H1 (cell line): ENCODE data around the gene MROH7. TPM values are rescaled to one million over a fixed set of nuclear protein-coding genes. Genes with fewer than 3 reads are reported as not detected.

Experiments
- CTCF ChIA-PET: fragments of 300-600 bp; sonication (Branson Sonifier 250); formaldehyde crosslinking; loops from one replicate; lab custom pipeline; 2021; ENCODE audit not compliant: partially characterized antibody; lab: Charles Lee
- POLR2A ChIA-PET: fragments of 300-600 bp; sonication (Branson Sonifier 250); formaldehyde crosslinking; loops from one replicate; lab custom pipeline; 2021; ENCODE audit warnings: inconsistent platforms; ENCODE audit not compliant: partially characterized antibody; lab: Charles Lee
- DNase-seq, 2 experiments: peaks; one replicate each; pipeline versions ENCODE4 v3.0.0 to v3.0.0-alpha.2; 2010 to 2022; ENCODE audit warnings: low spot score in 2 of 2, low read depth in 1 of 2, mixed read lengths in 1 of 2
- FAIRE-seq: peaks from 2 replicates; lab custom pipeline; 2011; peaks lifted over from hg19 to GRCh38; lab: Jason Lieb, UNC
- H2AFZ ChIP-seq: 2 replicates; pipeline ENCODE4 v1.8.1; 2012; ENCODE audit warnings: low read length, inconsistent platforms
- H2AK5ac ChIP-seq: 2 replicates; pipeline ENCODE4 v1.6.1; 2013; ENCODE audit warnings: low read depth, low read length
- H2BK120ac ChIP-seq: replicated peaks from 2 replicates; pipeline ENCODE3; 2013; ENCODE audit warnings: low read depth, low read length, inconsistent platforms
- H2BK12ac ChIP-seq: 2 replicates; pipeline ENCODE4 v1.6.1; 2013; ENCODE audit warnings: low read depth, low read length
- H2BK15ac ChIP-seq: 2 replicates; pipeline ENCODE4 v1.6.1; 2013; ENCODE audit warnings: low read length
- H2BK20ac ChIP-seq: 2 replicates; pipeline ENCODE4 v1.6.1; 2013; ENCODE audit warnings: low read length
- H2BK5ac ChIP-seq: 2 replicates; pipeline ENCODE4 v1.6.1; 2013; ENCODE audit warnings: low read depth, low read length
- H3K14ac ChIP-seq: 2 replicates; pipeline ENCODE4 v1.6.1; 2013; ENCODE audit warnings: inconsistent platforms; ENCODE audit not compliant: insufficient read length
- H3K18ac ChIP-seq: 2 replicates; pipeline ENCODE4 v1.6.1; 2013; ENCODE audit warnings: low read length; ENCODE audit errors: extremely low read depth
- H3K23ac ChIP-seq: 2 replicates; pipeline ENCODE4 v1.6.1; 2013; ENCODE audit warnings: inconsistent platforms; ENCODE audit not compliant: insufficient read length
- H3K23me2 ChIP-seq: 2 replicates; pipeline ENCODE4 v1.6.1; 2013; ENCODE audit warnings: low read depth, low read length
- H3K27ac ChIP-seq: 2 replicates; pipeline ENCODE4 v1.6.1; 2011; ENCODE audit warnings: low read depth, low read length, inconsistent platforms
- H3K27me3 ChIP-seq, 4 experiments: replicated peaks in 1 of 4; 1 replicate in 1 of 4; 2 replicates in 3 of 4; pipeline versions ENCODE4 v1.6.1 to v1.8.1; 2011 to 2013; ENCODE audit warnings: low read length in 3 of 4, mild to moderate bottlenecking in 3 of 4, inconsistent platforms in 2 of 4, mixed read lengths in 2 of 4, moderate library complexity in 1 of 4; ENCODE audit not compliant: control insufficient read depth in 3 of 4, insufficient read depth in 3 of 4; ENCODE audit errors: extremely low read depth in 1 of 4
- H3K36me3 ChIP-seq, 4 experiments: 2 replicates each; pipeline versions ENCODE4 v1.6.1 to v1.8.1; 2011 to 2013; ENCODE audit warnings: mild to moderate bottlenecking in 4 of 4, low read length in 3 of 4, moderate library complexity in 2 of 4, control low read depth in 1 of 4, inconsistent platforms in 1 of 4; ENCODE audit not compliant: insufficient read depth in 4 of 4, control insufficient read depth in 2 of 4
- H3K4ac ChIP-seq: replicated peaks from 2 replicates; pipeline ENCODE3; 2013; ENCODE audit warnings: low read length, low read depth, mixed read lengths, inconsistent platforms; ENCODE audit not compliant: insufficient read length
- H3K4me1 ChIP-seq, 4 experiments: replicated peaks in 1 of 4; 1 replicate in 1 of 4; 2 replicates in 3 of 4; pipeline versions ENCODE4 v1.6.1 to v1.8.1; 2011 to 2013; ENCODE audit warnings: low read length in 3 of 4, inconsistent platforms in 2 of 4, mixed read lengths in 1 of 4; ENCODE audit not compliant: insufficient read depth in 4 of 4, control insufficient read depth in 3 of 4
- H3K4me2 ChIP-seq, 2 experiments: 2 replicates each; pipeline versions ENCODE4 v1.6.1 to v1.8.1; 2011 to 2013; ENCODE audit warnings: low read depth in 2 of 2, low read length in 2 of 2, control low read depth in 1 of 2, inconsistent platforms in 1 of 2, mild to moderate bottlenecking in 1 of 2; ENCODE audit not compliant: insufficient read depth in 1 of 2
- H3K4me3 ChIP-seq, 4 experiments: fragments of 200-600, 300-600 bp in 1 of 4; sonication (generic), shearing (Covaris generic), sonication (Bioruptor Twin) in 1 of 4; 2 replicates each; pipeline versions ENCODE4 v1.5.1 to v1.8.1; 2011 to 2016; ENCODE audit warnings: low read length in 4 of 4, low read depth in 3 of 4, control low read depth in 2 of 4, inconsistent platforms in 2 of 4, mild to moderate bottlenecking in 2 of 4, mixed read lengths in 1 of 4, moderate library complexity in 1 of 4; ENCODE audit not compliant: insufficient read depth in 2 of 4; ENCODE audit errors: extremely low read depth in 1 of 4
- H3K56ac ChIP-seq: replicated peaks from 2 replicates; pipeline ENCODE3; 2013; ENCODE audit warnings: low read depth, mild to moderate bottlenecking, mixed read lengths, low read length, inconsistent platforms; ENCODE audit not compliant: insufficient read length
- H3K79me1 ChIP-seq: 2 replicates; pipeline ENCODE4 v1.6.1; 2013; ENCODE audit warnings: low read depth, low read length, control low read depth
- H3K79me2 ChIP-seq, 2 experiments: 2 replicates each; pipeline versions ENCODE4 v1.6.1 to v1.8.1; 2012 to 2013; ENCODE audit warnings: low read length in 2 of 2, mild to moderate bottlenecking in 2 of 2, inconsistent platforms in 1 of 2; ENCODE audit not compliant: insufficient read depth in 2 of 2, control insufficient read depth in 1 of 2
- H3K9ac ChIP-seq, 4 experiments: replicated peaks in 1 of 4; 1 replicate in 1 of 4; 2 replicates in 3 of 4; pipeline versions ENCODE4 v1.6.1 to v1.8.1; 2011 to 2013; ENCODE audit warnings: low read depth in 3 of 4, low read length in 3 of 4, control low read depth in 2 of 4, mild to moderate bottlenecking in 2 of 4, moderate library complexity in 2 of 4, inconsistent platforms in 1 of 4; ENCODE audit errors: extremely low read depth in 1 of 4
- H3K9me3 ChIP-seq, 2 experiments: 2 replicates each; pipeline versions ENCODE4 v1.6.1 to v1.8.1; 2012 to 2013; ENCODE audit warnings: mild to moderate bottlenecking in 2 of 2, moderate library complexity in 2 of 2, control low read depth in 1 of 2, inconsistent platforms in 1 of 2, low read depth in 1 of 2, low read length in 1 of 2, mixed read lengths in 1 of 2; ENCODE audit not compliant: insufficient read depth in 2 of 2
- H4K20me1 ChIP-seq, 2 experiments: replicated peaks in 1 of 2; 2 replicates each; pipeline versions ENCODE3 to v1.8.1; 2011 to 2013; ENCODE audit warnings: inconsistent platforms in 2 of 2, low read length in 2 of 2, mild to moderate bottlenecking in 1 of 2; ENCODE audit not compliant: insufficient read depth in 2 of 2, control insufficient read depth in 1 of 2
- H4K5ac ChIP-seq: 2 replicates; pipeline ENCODE4 v1.6.1; 2013; ENCODE audit warnings: low read length, low read depth, mixed read lengths, inconsistent platforms; ENCODE audit not compliant: insufficient read length
- H4K8ac ChIP-seq: 2 replicates; pipeline ENCODE4 v1.8.0; 2013; ENCODE audit warnings: mild to moderate bottlenecking, moderate library complexity, low read length, inconsistent platforms; ENCODE audit not compliant: insufficient read depth; ENCODE audit errors: extremely low read depth
- H4K91ac ChIP-seq: replicated peaks from 2 replicates; pipeline ENCODE3; 2013; ENCODE audit warnings: low read length, mixed read lengths, inconsistent platforms; ENCODE audit not compliant: insufficient read length
- CEBPB ChIP-seq: IDR thresholded peaks from 2 replicates; pipeline ENCODE4 v1.6.1; 2012; ENCODE audit warnings: low read depth, low read length
- CHD1 ChIP-seq: IDR thresholded peaks from 2 replicates; pipeline ENCODE4 v1.6.1; 2012; ENCODE audit warnings: low read depth, low read length, improper control_type of control experiment
- POU5F1 ChIP-seq: IDR thresholded peaks from 2 replicates; pipeline ENCODE4 v1.6.1; 2011; ENCODE audit warnings: low read depth, mild to moderate bottlenecking, low read length, moderate library complexity
- TCF12 ChIP-seq: IDR thresholded peaks from 2 replicates; pipeline ENCODE4 v1.6.1; 2011; ENCODE audit warnings: low read depth, mild to moderate bottlenecking, low read length
- ZNF274 ChIP-seq: IDR thresholded peaks from 2 replicates; pipeline ENCODE4 v1.7.0; 2012; ENCODE audit warnings: low read length, borderline replicate concordance; ENCODE audit errors: extremely low read depth
- WGBS, 2 experiments: shearing (Covaris generic) in 1 of 2; methylation state at CpG; one replicate each; pipeline versions ENCODE4 v1.1.6 to v1.1.7; 2013 to 2015; ENCODE audit warnings: low lambda C conversion rate in 2 of 2, mixed read lengths in 2 of 2, inconsistent platforms in 1 of 2, low coverage in 1 of 2, missing lambda C conversion rate in 1 of 2; ENCODE audit not compliant: insufficient replicate concordance in 2 of 2, insufficient coverage in 1 of 2, insufficient read length in 1 of 2; ENCODE audit errors: extremely low coverage in 1 of 2, missing lambda C conversion rate in 1 of 2; 5-methylcytosine and 5-hydroxymethylcytosine counted together
- polyA plus RNA-seq, 7 experiments: library from polyadenylated mRNA; depleted of rRNA in 3 of 7; stranded (reverse) in 5 of 7; unstranded in 2 of 7; fragments of >200 nt in 5 of 7; fragments of 200-250 nt in 2 of 7; gene quantifications; 1 replicate in 5 of 7; 2 replicates in 1 of 7; 4 replicates in 1 of 7; pipeline versions ENCODE4 v1.2.1 to v1.2.3, GENCODE V29; 2011 to 2013; ENCODE audit warnings: missing spikeins in 2 of 7, mixed read lengths in 2 of 7
- total RNA-seq: library from RNA; stranded (reverse); fragmentation: NEBNext Ultra II Directional; extraction: Animal tissue kit (Norgen Biotek cat#: 25700); gene quantifications from 2 replicates; pipeline ENCODE4 v1.2.1, GENCODE V29; 2021
- TF ChIP-seq, protein P1 (sequence below): IDR thresholded peaks from 2 replicates; pipeline ENCODE4 v1.6.1; 2012; ENCODE audit warnings: inconsistent platforms
- TF ChIP-seq, protein P2 (sequence below): IDR thresholded peaks from 2 replicates; pipeline ENCODE4 v1.6.1; 2012; ENCODE audit warnings: inconsistent platforms

MROH7 gene
- total and polyA plus RNA-seq, 2 of the 8 experiments (the other 6 are each of a cell fraction or from before 2014, with no cell fraction given) = 0.07 to 0.20 TPM

DNA sequence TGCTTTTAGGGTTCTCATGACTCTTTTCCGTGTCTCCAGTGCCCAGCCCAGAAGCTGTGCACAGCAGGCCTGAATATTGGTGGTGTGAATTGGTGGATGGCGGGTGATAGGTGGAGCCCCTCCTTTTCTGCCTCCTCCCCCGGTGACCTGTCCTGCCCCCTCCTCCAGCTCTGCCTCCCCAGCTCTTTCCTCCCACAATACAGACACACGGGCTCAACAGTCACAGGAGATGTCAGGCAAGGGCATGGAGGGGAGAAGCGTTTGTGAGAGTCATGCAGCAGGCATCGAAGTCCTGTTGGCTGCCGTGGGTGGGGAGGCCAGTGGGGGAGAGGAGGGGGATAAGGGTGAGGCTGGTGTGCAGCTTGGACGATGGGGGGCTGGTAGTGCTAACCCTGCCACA, 56.8 kb downstream of the MROH7 start:
- Histone ChIP-seq H3K79me1 (no peaks in the 10 kb centered on the region), H3K4me1 (no peaks in the 10 kb centered on the region), H4K8ac (0 out of 2 replicates have a peak overlapping the region, but pooled peaks have one; percentile 71), H3K9ac (no peak overlapping the region), H4K91ac (no peak overlapping the region), H4K20me1 (no peaks in the 10 kb centered on the region), H2AK5ac (no peak overlapping the region), H3K27me3 (no peaks in the 10 kb centered on the region), H3K36me3 (no peaks in the 10 kb centered on the region), H2BK120ac (no peak overlapping the region), H3K4me3 (no peak overlapping the region), H2BK20ac (no peak overlapping the region), H3K56ac (no peak overlapping the region), H2AFZ (no peak overlapping the region), H3K23me2 (no peaks in the 10 kb centered on the region), H2BK12ac (no peak overlapping the region), H3K4me2 (no peak overlapping the region), H3K79me2 (no peaks in the 10 kb centered on the region), H2BK15ac (no peak overlapping the region), H3K9me3 (no peaks in the 10 kb centered on the region), H3K14ac (no peak overlapping the region), H4K5ac (no peak overlapping the region), H3K23ac (no peak overlapping the region), H3K4ac (no peak overlapping the region), H3K27ac (no peak overlapping the region), H2BK5ac (no peak overlapping the region), H3K18ac (no peak overlapping the region)
- WGBS, 2 experiments = 88% methylated on average over 4 of the region's 8 CpGs; no CpG with 5 or more reads in 1 of the 2 experiments
- POLR2A ChIA-PET = no interaction called here
- DNase-seq (no peak), FAIRE-seq (no peak)
- CTCF ChIA-PET = interaction anchor here (3.7 kb wide), 1 partner anchor 93 kb away, joined by 13 read pairs; no protein-coding TSS in a partner anchor
- TF ChIP-seq, protein P1, sequence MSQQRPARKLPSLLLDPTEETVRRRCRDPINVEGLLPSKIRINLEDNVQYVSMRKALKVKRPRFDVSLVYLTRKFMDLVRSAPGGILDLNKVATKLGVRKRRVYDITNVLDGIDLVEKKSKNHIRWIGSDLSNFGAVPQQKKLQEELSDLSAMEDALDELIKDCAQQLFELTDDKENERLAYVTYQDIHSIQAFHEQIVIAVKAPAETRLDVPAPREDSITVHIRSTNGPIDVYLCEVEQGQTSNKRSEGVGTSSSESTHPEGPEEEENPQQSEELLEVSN = no peak
- TF ChIP-seq POU5F1 (no peak), CHD1 (no peak), CEBPB (no peak), ZNF274 (no peak), TCF12 (no peak)
- TF ChIP-seq, protein P2, sequence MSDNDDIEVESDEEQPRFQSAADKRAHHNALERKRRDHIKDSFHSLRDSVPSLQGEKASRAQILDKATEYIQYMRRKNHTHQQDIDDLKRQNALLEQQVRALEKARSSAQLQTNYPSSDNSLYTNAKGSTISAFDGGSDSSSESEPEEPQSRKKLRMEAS = no peak
